ENCODE data around the gene CDKL1.
"Not testable (repeated sequence)": the region's sequence is repeated elsewhere in the genome, so short reads cannot be mapped to it uniquely, and the experiment has no call there.

CDKL1 gene

GRCh38 chr14:50321009-50321660 lies 75.5 kb downstream of the CDKL1 start:
- peak; percentile 75 to 89 for DNase-seq

GRCh38 chr14:50320283-50320682 lies 76.4 kb downstream of the CDKL1 start:
- no peak for DNase-seq

- no peak for DNase-seq
These were observed 77.0 kb downstream of the CDKL1 start for GRCh38 chr14:50319721-50320120.

- DNase-seq = no peak
These were observed 77.4 kb downstream of the CDKL1 start for GRCh38 chr14:50319293-50319692.

GRCh38 chr14:50318031-50318626 lies 78.6 kb downstream of the CDKL1 start:
- peak in 1 of 2 donors; percentile 37 for DNase-seq

GRCh38 chr14:50314098-50314497 lies 82.6 kb downstream of the CDKL1 start:
- not testable (repeated sequence) for DNase-seq

- DNase-seq = peak in 1 of 2 donors; percentile 71
These were observed 84.0 kb downstream of the CDKL1 start for GRCh38 chr14:50312734-50313054.

- DNase-seq = peak; percentile 89 to 91
These were observed 84.5 kb downstream of the CDKL1 start, which contains the start of the genes DMAC2L and L2HGDH for GRCh38 chr14:50311972-50312733. Gene DMAC2L, plus strand, starts transcription at chr14:50312324. Its CDS starts 9,164 bp downstream, at chr14:50321488. Gene L2HGDH, minus strand, starts transcription at chr14:50312229. Its CDS starts 79 bp downstream, at chr14:50312150.

- DNase-seq = no peak
These were observed 85.2 kb downstream of the CDKL1 start for GRCh38 chr14:50311337-50311971.

GRCh38 chr14:50310445-50310844 lies 86.2 kb downstream of the CDKL1 start:
- DNase-seq = no peak

GRCh38 chr14:50308363-50308915 lies 88.2 kb downstream of the CDKL1 start:
- no peak for DNase-seq

- peak in 1 of 2 donors; percentile 36 for DNase-seq
These were observed 92.8 kb downstream of the CDKL1 start for GRCh38 chr14:50303744-50304471.

GRCh38 chr14:50301914-50302313 lies 94.8 kb downstream of the CDKL1 start:
- DNase-seq = no peak

GRCh38 chr14:50299585-50299984 lies 97.1 kb downstream of the CDKL1 start:
- no peak for DNase-seq

GRCh38 chr14:50290306-50290705 lies 106.4 kb downstream of the CDKL1 start:
- no peak for DNase-seq

GRCh38 chr14:50288146-50288545 lies 108.5 kb downstream of the CDKL1 start:
- no peak for DNase-seq

- DNase-seq = no peak
These were observed 110.8 kb downstream of the CDKL1 start for GRCh38 chr14:50285861-50286260.

Measured in CD4-positive, alpha-beta T cell treated with Interferon alpha-2 for 1 hour (primary cell).